HepG2 (cell line): Measurements from ENCODE around the gene DDX54. TPM values are rescaled to one million over a fixed set of nuclear protein-coding genes. Genes with fewer than 3 reads are reported as not detected.
A peak's percentile ranks its signal among the peaks of the same experiment; 100 is the strongest.

Experiments used
- ATAC-seq: fragments of 200-7000 bp; cut with Tn5 transposase; 3 replicates; pipeline ENCODE4 v1.9.1; 2020; ENCODE audit warnings: mild to moderate bottlenecking, moderate library complexity
- BruUV-seq: library from RNA; stranded (reverse); fragments of 400-500 nt; replicated peaks from 2 replicates; lab custom pipeline; 2021; lab: Mats Ljungman, UMichigan
- CTCF ChIA-PET: fragments of 300-600 bp; formaldehyde crosslinking; extraction: SDS; loops from one replicate; lab custom pipeline; 2021; ENCODE audit warnings: low total read pairs, inconsistent platforms, low intra/inter-chr PET ratio; lab: Yijun Ruan, JAX
- POLR2A ChIA-PET: fragments of 350-600 bp; sonication (Branson Sonifier 250); formaldehyde crosslinking; loops from one replicate; lab custom pipeline; 2020; ENCODE audit warnings: antibody characterized with exemption, inconsistent platforms; lab: Yijun Ruan, JAX
- DNase-seq: peaks from one replicate; pipeline ENCODE4 v3.0.0-alpha.2; 2015; ENCODE audit warnings: low spot score
- FAIRE-seq: peaks from 3 replicates; lab custom pipeline; 2011; peaks lifted over from hg19 to GRCh38; lab: Jason Lieb, UNC
- H2AFZ ChIP-seq: one replicate; pipeline ENCODE4 v1.6.1; 2011; ENCODE audit warnings: low read length, inconsistent platforms
- H3K27ac ChIP-seq: fragments of 300-600 bp; 3 replicates; pipeline ENCODE4 v1.8.0; 2011; ENCODE audit warnings: mixed run types, mild to moderate bottlenecking, mixed read lengths, low read length, inconsistent platforms; ENCODE audit not compliant: insufficient read depth; ENCODE audit errors: extremely low read length
- H3K27me3 ChIP-seq, 2 experiments: fragments of 200-600 bp in 1 of 2; 2 replicates in 1 of 2; 3 replicates in 1 of 2; pipeline versions ENCODE4 v1.6.0 to v1.8.0; 2011; ENCODE audit warnings: low read length in 2 of 2, mild to moderate bottlenecking in 2 of 2, moderate library complexity in 2 of 2, inconsistent platforms in 1 of 2; ENCODE audit not compliant: insufficient read depth in 2 of 2, control insufficient read depth in 1 of 2
- H3K36me3 ChIP-seq, 2 experiments: fragments of 200-600 bp in 1 of 2; replicated peaks in 1 of 2; 2 replicates in 1 of 2; 3 replicates in 1 of 2; pipeline versions ENCODE4 v1.5.1 to v1.8.0; 2011; ENCODE audit warnings: low read length in 2 of 2, inconsistent platforms in 1 of 2; ENCODE audit not compliant: insufficient read depth in 2 of 2, control insufficient read depth in 1 of 2
- H3K4me1 ChIP-seq: 2 replicates; pipeline ENCODE4 v1.5.1; 2012; ENCODE audit warnings: low read length, inconsistent platforms; ENCODE audit not compliant: insufficient read depth
- H3K4me2 ChIP-seq: 2 replicates; pipeline ENCODE4 v1.6.0; 2011; ENCODE audit warnings: low read depth, low read length, inconsistent platforms
- H3K4me3 ChIP-seq, 3 experiments: fragments of 200-600 bp in 1 of 3; sonication (generic), shearing (Covaris generic) in 1 of 3; replicated peaks in 1 of 3; 2 replicates each; pipeline ENCODE4 v1.5.1; 2011 to 2016; ENCODE audit warnings: low read length in 3 of 3, inconsistent platforms in 2 of 3, low read depth in 2 of 3, mild to moderate bottlenecking in 2 of 3, control low read depth in 1 of 3, mixed read lengths in 1 of 3; ENCODE audit not compliant: insufficient read depth in 1 of 3
- H3K79me2 ChIP-seq: one replicate; pipeline ENCODE4 v1.6.1; 2011; ENCODE audit warnings: low read length, inconsistent platforms; ENCODE audit not compliant: insufficient read depth
- H3K9ac ChIP-seq: 2 replicates; pipeline ENCODE4 v1.6.0; 2011; ENCODE audit warnings: mild to moderate bottlenecking, low read depth, low read length, inconsistent platforms; ENCODE audit not compliant: insufficient read depth
- H3K9me3 ChIP-seq: 2 replicates; pipeline ENCODE4 v1.5.1; 2012; ENCODE audit warnings: mild to moderate bottlenecking, low read length
- H4K20me1 ChIP-seq: 2 replicates; pipeline ENCODE4 v1.6.0; 2011; ENCODE audit warnings: inconsistent platforms, mild to moderate bottlenecking, low read length, moderate library complexity; ENCODE audit not compliant: insufficient read depth
- DMAP1 ChIP-seq: IDR thresholded peaks from 2 replicates; pipeline ENCODE4 v1.6.1; 2016
- EHMT2 ChIP-seq: fragments of 200-600 bp; sonication (generic); IDR thresholded peaks from 2 replicates; pipeline ENCODE4 v1.7.0; 2017; ENCODE audit warnings: antibody characterized with exemption, low read depth, low read length, borderline replicate concordance
- IRX3 ChIP-seq: sonication (generic); formaldehyde crosslinking; IDR thresholded peaks from 2 replicates; pipeline ENCODE4 v1.8.1; 2023; ENCODE audit warnings: mild to moderate bottlenecking, low read depth, missing genetic modification reagents, borderline replicate concordance
- NFE2 ChIP-seq: sonication (generic); formaldehyde crosslinking; IDR thresholded peaks from 2 replicates; pipeline ENCODE4 v1.4.0; 2020; ENCODE audit warnings: missing genetic modification reagents
- NFYC ChIP-seq: IDR thresholded peaks from 2 replicates; pipeline ENCODE4 v1.6.1; 2016; ENCODE audit warnings: missing genetic modification reagents, missing compliant biosample characterization
- PHB2 ChIP-seq: fragments of 450-650 bp; IDR thresholded peaks from 2 replicates; pipeline ENCODE4 v1.6.1; 2018; ENCODE audit not compliant: partially characterized antibody
- WGBS: methylation state at CpG from one replicate; pipeline ENCODE4 v1.1.6; 2017; ENCODE audit warnings: low lambda C conversion rate; 5-methylcytosine and 5-hydroxymethylcytosine counted together
- in situ Hi-C: cut with HindIII; loops from 2 replicates; pipeline ENCODE4 v1.10.0; 2017; ENCODE audit warnings: low pct_unique_long_range_greater_than_20kb; ENCODE audit not compliant: extremely low pct_ligation_motif_present
- intact Hi-C: fragments of 100-400 bp; cut with micrococcal nuclease; formaldehyde crosslinking; loops from one replicate; pipeline ENCODE4 v1.10.0; 2022; ENCODE audit not compliant: unreplicated experiment
- polyA plus RNA-seq, 8 experiments: library from polyadenylated mRNA; depleted of rRNA in 3 of 8; stranded (reverse) in 7 of 8; unstranded in 1 of 8; fragments of >200 nt; fragmentation: Illumina TruSeq in 4 of 8; extraction: Trizol in 4 of 8; gene quantifications; 2 replicates each; pipeline versions ENCODE4 v1.2.1 to v1.2.3, GENCODE V29; 2011 to 2016; ENCODE audit warnings: low read depth in 4 of 8, missing spikeins in 1 of 8, mixed read lengths in 1 of 8; ENCODE audit not compliant: insufficient read depth in 1 of 8
- total RNA-seq, 5 experiments: library from RNA; depleted of rRNA; stranded (reverse); fragments of >200 nt; fragmentation: Illumina TruSeq; extraction: Trizol; gene quantifications; 2 replicates each; pipeline ENCODE4 v1.2.3, GENCODE V29; 2016; ENCODE audit warnings: low read depth in 1 of 5
- TF ChIP-seq, protein P1 (sequence below): sonication (generic); formaldehyde crosslinking; conservative IDR thresholded peaks from 2 replicates; pipeline ENCODE4 v1.4.0; 2020; ENCODE audit warnings: mild to moderate bottlenecking, missing genetic modification reagents, moderate library complexity
- TF ChIP-seq, protein P2 (sequence below): IDR thresholded peaks from 2 replicates; pipeline ENCODE4 v1.4.0; 2020; ENCODE audit warnings: mild to moderate bottlenecking, missing genetic modification reagents
- TF ChIP-seq, protein P3 (sequence below): IDR thresholded peaks from 2 replicates; pipeline ENCODE4 v1.6.1; 2016; ENCODE audit warnings: missing genetic modification reagents, missing compliant biosample characterization
- TF ChIP-seq, protein P4 (sequence below): sonication (generic); formaldehyde crosslinking; IDR thresholded peaks from 2 replicates; pipeline ENCODE4 v1.4.0; 2020; ENCODE audit warnings: missing genetic modification reagents
- TF ChIP-seq, protein P5 (sequence below): sonication (generic); formaldehyde crosslinking; conservative IDR thresholded peaks from 2 replicates; pipeline ENCODE4 v1.4.0; 2020; ENCODE audit warnings: missing genetic modification reagents

DDX54 gene
- total and polyA plus RNA-seq, 2 of the 13 experiments (the other 11 are each of a cell fraction or from before 2014, with no cell fraction given): 59.7 to 61.1 TPM

DNA sequence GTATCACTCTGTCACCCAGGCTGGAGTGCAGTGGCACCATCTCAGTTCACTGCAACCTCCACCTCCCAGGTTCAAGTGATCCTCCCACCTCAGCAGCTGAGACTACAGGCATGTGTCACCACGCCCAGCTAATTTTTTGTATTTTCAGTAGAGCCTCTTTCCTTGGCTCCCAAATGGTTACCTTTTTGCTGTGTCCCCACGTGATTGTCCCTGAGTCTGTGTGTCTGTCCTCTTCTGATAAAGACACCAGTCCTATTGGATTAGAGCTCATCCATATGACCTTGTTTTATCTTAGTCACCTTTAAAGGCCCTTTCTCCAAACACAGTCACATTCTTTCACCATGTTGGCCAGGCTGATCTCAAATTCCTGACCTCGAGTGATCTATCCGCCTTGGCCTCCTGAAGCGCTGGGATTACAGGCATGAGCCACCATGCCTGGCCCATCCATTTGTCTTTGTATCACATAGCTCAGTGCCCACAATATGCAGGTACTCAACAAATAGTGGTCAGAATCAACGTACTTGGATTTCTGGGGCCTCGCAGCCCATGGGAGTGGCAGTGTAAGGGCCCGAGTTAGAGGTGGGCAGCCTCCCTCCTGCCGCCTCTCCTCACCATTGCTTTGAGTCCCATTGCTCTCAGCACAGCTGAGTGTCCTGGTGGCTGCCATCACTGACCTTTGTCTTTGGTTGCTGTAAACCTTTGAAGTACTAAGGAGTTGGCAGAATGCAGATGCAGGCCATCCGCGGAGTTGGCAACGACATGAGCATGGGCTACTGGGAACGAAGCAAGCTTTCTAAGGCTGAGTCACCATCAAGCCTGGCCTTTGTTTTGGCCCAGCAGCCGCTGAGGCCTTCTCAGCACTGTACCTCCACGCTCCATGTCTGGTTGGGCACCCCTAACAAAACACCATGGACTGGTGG, 45.3 kb upstream of the DDX54 start:
- WGBS: 65% methylated on average over 12 of the region's 15 CpGs
- ChIA-PET CTCF (no interaction called here), POLR2A (interaction anchor here (0.9 to 3.7 kb wide), 13 partner anchors 9 to 45 kb away, joined by 3 to 55 read pairs (median 7); partner anchors contain the start of genes DDX54, RITA1 and TPCN1)
- H3K4me1 ChIP-seq: peaks cover 58% of the 10 kb centered on the region
- DNase-seq (peak; percentile 94), FAIRE-seq (peak; percentile 96), ATAC-seq (peak; percentile 83)
- no peak overlapping the region for H3K4me3 ChIP-seq
- H3K79me2 ChIP-seq: no peaks in the 10 kb centered on the region
- no peaks in the 10 kb centered on the region for H3K27me3 ChIP-seq
- peaks cover 7 to 11% of the 10 kb centered on the region in 2 experiments; a peak in 3 of 5 replicates for H3K36me3 ChIP-seq
- H3K9me3 ChIP-seq: no peaks in the 10 kb centered on the region
- no peaks in the 10 kb centered on the region for H4K20me1 ChIP-seq
- H3K9ac ChIP-seq: no peak overlapping the region
- no TSS peak for BruUV-seq
- no peak overlapping the region for H3K4me2 ChIP-seq
- no peak overlapping the region for H2AFZ ChIP-seq
- intact Hi-C loops: loop anchor here (2.0 kb wide), 1 partner anchor 14 kb away; no protein-coding TSS in a partner anchor
- in situ Hi-C loops: no loop called here
- peak overlapping the region; percentile 73 for H3K27ac ChIP-seq
- TF ChIP-seq, protein P1, sequence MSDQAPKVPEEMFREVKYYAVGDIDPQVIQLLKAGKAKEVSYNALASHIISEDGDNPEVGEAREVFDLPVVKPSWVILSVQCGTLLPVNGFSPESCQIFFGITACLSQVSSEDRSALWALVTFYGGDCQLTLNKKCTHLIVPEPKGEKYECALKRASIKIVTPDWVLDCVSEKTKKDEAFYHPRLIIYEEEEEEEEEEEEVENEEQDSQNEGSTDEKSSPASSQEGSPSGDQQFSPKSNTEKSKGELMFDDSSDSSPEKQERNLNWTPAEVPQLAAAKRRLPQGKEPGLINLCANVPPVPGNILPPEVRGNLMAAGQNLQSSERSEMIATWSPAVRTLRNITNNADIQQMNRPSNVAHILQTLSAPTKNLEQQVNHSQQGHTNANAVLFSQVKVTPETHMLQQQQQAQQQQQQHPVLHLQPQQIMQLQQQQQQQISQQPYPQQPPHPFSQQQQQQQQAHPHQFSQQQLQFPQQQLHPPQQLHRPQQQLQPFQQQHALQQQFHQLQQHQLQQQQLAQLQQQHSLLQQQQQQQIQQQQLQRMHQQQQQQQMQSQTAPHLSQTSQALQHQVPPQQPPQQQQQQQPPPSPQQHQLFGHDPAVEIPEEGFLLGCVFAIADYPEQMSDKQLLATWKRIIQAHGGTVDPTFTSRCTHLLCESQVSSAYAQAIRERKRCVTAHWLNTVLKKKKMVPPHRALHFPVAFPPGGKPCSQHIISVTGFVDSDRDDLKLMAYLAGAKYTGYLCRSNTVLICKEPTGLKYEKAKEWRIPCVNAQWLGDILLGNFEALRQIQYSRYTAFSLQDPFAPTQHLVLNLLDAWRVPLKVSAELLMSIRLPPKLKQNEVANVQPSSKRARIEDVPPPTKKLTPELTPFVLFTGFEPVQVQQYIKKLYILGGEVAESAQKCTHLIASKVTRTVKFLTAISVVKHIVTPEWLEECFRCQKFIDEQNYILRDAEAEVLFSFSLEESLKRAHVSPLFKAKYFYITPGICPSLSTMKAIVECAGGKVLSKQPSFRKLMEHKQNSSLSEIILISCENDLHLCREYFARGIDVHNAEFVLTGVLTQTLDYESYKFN: peak; percentile 33; the same call in 1 of the 2 replicates
- TF ChIP-seq DMAP1 (peak; percentile 42; the same call in 1 of the 2 replicates), EHMT2 (0 out of 2 replicates have a peak, but pooled peaks have one; percentile 58), NFYC (CRISPR knock-in tag) (peak; percentile 28; the same call in 1 of the 2 replicates), PHB2 (no peak), NFE2 (no peak), IRX3 (CRISPR knock-in tag) (no peak)
- TF ChIP-seq, protein P2, sequence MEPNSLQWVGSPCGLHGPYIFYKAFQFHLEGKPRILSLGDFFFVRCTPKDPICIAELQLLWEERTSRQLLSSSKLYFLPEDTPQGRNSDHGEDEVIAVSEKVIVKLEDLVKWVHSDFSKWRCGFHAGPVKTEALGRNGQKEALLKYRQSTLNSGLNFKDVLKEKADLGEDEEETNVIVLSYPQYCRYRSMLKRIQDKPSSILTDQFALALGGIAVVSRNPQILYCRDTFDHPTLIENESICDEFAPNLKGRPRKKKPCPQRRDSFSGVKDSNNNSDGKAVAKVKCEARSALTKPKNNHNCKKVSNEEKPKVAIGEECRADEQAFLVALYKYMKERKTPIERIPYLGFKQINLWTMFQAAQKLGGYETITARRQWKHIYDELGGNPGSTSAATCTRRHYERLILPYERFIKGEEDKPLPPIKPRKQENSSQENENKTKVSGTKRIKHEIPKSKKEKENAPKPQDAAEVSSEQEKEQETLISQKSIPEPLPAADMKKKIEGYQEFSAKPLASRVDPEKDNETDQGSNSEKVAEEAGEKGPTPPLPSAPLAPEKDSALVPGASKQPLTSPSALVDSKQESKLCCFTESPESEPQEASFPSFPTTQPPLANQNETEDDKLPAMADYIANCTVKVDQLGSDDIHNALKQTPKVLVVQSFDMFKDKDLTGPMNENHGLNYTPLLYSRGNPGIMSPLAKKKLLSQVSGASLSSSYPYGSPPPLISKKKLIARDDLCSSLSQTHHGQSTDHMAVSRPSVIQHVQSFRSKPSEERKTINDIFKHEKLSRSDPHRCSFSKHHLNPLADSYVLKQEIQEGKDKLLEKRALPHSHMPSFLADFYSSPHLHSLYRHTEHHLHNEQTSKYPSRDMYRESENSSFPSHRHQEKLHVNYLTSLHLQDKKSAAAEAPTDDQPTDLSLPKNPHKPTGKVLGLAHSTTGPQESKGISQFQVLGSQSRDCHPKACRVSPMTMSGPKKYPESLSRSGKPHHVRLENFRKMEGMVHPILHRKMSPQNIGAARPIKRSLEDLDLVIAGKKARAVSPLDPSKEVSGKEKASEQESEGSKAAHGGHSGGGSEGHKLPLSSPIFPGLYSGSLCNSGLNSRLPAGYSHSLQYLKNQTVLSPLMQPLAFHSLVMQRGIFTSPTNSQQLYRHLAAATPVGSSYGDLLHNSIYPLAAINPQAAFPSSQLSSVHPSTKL: peak; percentile 73
- TF ChIP-seq, protein P3, sequence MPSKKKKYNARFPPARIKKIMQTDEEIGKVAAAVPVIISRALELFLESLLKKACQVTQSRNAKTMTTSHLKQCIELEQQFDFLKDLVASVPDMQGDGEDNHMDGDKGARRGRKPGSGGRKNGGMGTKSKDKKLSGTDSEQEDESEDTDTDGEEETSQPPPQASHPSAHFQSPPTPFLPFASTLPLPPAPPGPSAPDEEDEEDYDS (CRISPR knock-in tag): 0 out of 2 replicates have a peak, but pooled peaks have one; percentile 35
- TF ChIP-seq, protein P4, sequence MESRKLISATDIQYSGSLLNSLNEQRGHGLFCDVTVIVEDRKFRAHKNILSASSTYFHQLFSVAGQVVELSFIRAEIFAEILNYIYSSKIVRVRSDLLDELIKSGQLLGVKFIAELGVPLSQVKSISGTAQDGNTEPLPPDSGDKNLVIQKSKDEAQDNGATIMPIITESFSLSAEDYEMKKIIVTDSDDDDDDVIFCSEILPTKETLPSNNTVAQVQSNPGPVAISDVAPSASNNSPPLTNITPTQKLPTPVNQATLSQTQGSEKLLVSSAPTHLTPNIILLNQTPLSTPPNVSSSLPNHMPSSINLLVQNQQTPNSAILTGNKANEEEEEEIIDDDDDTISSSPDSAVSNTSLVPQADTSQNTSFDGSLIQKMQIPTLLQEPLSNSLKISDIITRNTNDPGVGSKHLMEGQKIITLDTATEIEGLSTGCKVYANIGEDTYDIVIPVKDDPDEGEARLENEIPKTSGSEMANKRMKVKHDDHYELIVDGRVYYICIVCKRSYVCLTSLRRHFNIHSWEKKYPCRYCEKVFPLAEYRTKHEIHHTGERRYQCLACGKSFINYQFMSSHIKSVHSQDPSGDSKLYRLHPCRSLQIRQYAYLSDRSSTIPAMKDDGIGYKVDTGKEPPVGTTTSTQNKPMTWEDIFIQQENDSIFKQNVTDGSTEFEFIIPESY (CRISPR knock-in tag): peak; percentile 87
- TF ChIP-seq, protein P5, sequence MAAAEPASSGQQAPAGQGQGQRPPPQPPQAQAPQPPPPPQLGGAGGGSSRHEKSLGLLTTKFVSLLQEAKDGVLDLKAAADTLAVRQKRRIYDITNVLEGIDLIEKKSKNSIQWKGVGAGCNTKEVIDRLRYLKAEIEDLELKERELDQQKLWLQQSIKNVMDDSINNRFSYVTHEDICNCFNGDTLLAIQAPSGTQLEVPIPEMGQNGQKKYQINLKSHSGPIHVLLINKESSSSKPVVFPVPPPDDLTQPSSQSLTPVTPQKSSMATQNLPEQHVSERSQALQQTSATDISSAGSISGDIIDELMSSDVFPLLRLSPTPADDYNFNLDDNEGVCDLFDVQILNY (CRISPR knock-in tag): no peak
